GM12873 (cell line): ENCODE data around the gene UBE2O.

Experiments used
- TF ChIP-seq, protein P1 (sequence below): IDR thresholded peaks from 2 replicates; pipeline ENCODE4 v1.5.1; 2012; ENCODE audit warnings: low read depth, mild to moderate bottlenecking, moderate library complexity, low read length, control low read depth; ENCODE audit not compliant: insufficient read depth; ENCODE audit errors: missing control alignments

Gene UBE2O

DNA sequence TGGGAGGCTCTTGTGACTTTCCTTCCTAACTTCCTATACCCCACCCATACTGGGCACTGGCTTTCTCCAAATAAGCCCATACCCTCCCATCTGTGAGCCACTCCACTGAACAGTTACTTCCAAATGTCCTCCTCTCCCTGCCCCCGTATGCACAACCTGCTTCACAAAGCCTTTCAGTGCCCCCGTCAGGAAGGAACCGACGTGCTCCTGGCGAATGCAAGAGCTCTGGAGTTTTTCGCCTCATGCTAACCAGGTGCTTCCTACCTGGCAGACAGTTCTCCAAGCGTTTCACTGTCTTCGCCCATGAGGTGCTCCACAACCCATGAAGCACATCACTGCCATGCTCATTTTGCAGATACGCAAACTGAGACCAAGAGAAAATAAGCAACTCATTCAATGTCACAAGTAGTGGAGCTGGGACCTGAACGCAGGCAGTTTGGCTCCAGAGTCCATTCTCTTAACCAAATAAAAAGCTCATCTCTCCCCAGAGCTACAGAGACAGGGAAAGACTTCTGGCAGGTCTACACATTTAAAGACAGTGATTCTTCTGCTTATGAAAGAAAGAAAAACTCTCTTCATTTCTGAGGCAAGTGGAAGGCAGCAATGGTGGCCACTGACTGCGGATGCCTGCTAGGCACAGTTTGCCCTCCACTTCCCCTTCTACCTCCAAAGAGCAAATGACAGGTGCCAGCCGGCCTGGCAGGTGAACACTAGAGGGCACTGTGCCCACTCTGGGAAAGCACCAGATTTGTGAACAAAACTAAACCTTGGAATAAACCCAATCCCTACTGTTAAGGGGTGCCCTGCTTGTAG is 44.7 kb downstream of the UBE2O start:
- TF ChIP-seq, protein P1, sequence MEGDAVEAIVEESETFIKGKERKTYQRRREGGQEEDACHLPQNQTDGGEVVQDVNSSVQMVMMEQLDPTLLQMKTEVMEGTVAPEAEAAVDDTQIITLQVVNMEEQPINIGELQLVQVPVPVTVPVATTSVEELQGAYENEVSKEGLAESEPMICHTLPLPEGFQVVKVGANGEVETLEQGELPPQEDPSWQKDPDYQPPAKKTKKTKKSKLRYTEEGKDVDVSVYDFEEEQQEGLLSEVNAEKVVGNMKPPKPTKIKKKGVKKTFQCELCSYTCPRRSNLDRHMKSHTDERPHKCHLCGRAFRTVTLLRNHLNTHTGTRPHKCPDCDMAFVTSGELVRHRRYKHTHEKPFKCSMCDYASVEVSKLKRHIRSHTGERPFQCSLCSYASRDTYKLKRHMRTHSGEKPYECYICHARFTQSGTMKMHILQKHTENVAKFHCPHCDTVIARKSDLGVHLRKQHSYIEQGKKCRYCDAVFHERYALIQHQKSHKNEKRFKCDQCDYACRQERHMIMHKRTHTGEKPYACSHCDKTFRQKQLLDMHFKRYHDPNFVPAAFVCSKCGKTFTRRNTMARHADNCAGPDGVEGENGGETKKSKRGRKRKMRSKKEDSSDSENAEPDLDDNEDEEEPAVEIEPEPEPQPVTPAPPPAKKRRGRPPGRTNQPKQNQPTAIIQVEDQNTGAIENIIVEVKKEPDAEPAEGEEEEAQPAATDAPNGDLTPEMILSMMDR = peak; percentile 95

DNA sequence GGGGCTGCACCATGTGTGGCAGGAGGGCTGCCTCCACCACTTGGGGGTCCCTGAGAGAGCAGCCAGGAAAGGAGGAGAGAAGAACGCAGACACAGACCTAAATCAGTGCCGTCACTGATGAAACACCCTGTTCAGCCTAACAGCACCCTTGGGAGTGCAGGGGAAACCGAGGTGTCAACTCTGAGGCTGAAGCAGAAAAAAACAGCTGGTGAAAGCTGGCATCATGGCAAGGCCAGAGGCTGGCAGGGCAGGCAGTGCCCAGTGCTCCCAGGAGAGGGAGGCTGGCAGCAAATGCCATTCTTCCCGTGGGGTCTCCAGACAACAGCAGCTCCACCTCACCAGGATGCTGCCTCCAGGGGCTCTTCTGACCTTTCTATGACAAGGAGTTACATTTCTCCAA is 45.4 kb downstream of the UBE2O start:
- TF ChIP-seq, protein P1 = no peak

DNA sequence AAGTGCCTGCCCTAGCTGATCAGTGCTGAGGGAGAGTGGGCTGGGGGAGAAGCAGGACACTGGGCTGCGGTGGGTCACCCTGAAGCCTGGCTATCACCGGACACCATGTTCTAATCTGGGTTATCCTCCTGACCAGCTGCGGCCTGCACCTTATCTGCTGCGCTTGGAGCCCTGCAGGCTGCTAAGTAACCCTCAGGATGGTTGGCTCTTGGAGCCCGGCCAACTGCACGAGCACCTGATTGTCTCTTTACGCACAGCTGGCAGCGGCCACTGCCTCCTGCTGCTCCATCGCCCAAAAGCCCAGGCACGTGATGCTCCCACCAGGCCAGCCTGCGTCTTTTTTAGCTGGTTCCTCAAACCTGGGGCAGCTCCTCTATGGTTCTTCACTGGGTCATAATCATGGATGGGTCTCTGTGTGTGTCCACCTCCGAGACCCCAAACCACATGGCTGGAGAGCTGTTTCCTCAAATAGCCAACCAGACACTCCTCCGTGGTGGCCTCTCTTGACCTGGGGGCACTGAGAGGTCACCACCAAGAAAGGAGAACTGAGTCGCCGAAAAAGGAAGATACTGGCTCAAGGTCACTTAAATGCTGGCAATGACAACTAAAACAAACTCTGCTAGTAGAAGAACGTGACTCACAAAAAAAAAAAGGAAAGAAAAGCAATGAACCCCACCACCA is 46.8 kb downstream of the UBE2O start:
- TF ChIP-seq, protein P1 = no peak

DNA sequence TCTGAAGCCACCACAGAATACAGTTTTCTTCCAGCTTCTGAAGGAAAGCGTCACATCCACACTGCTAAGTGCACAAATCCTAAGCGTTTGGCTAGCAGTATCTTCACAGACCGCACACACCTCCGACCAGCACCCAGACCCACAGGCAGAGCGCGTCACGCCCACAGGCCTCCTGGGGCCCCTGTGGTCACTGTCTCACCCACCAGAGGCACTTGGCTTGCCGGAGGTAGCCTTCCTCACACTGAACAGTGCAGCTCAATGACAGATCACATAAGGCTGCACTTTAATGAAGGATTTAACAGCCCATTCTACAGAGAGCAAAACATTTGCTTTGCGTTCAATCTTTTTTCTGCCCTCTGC is 47.4 kb downstream of the UBE2O start:
- TF ChIP-seq, protein P1 = no peak

DNA sequence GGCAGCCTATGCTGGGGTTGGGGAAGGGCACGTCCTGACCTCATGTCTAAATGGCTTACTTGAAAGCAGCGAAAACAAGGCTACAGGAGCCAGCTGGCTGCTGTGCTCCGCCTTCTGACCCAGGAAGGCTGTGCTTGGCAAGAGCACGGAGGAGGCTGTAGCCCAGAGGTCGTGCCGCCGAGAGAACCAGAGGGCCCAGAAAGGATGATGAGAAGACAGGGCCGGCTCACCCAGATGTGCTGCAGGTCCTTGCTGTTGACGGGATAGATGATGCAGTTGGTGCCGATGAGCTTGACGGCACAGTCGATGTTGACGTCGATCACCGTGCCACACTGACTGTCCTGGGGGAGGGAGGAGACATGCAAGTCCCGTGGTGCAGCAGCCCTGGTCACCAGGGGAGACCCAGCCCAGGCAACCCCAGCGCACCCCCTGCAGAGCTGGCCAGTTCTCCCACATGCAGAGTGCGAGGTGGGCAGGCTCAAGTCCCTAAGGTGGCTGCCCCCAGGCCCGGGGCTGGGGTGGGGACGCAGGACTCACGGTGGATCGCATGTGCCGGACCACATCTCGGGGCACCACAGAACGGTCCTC is 47.9 kb downstream of the UBE2O start:
- TF ChIP-seq, protein P1 = no peak

DNA sequence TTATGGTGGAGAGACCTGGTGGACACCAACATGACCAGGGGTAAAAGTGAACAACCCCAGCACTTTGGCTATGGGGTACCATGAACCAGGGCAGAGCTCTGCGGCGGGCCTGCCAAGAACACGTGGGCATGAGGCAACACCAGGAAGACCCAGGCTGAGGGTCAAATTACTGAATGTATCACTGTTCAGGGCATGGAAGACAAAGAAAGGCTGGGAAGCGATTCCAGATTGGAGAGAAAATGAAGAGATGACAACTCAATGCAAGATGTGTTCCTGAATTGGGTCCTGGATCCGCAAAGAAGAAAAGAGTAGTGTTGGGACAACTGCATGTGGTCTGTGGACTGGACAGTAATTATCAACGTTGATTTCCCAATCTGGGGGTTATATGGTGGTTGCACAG is 48.7 kb downstream of the UBE2O start:
- TF ChIP-seq, protein P1 = no peak

DNA sequence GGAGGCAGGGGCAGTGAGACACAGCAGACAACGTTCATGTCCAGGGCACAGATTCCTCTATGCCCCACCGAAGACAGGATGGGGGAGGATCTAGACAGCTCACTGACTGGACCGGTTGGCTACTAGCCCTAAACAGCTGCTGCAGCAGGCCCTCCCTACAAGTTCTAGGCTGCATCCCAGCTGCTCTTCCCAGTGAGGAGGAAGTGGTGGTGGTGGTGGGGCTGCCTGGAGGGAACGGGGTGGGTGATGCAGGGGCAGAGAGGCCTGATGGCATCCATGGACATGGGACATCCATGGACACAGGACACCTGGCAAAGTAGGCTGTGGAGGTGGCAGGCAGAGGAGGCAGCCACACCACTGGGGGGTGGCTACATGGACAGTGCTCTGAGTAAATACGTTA is 50.2 kb downstream of the UBE2O start:
- TF ChIP-seq, protein P1 = no peak
